KMS-11 (cell line): Measurements from ENCODE around the gene FBXO30.
A peak's percentile ranks its signal among the peaks of the same experiment; 100 is the strongest.

Experiments used
- H2AFZ ChIP-seq: fragments of 200-600 bp; sonication (generic); 2 replicates; pipeline ENCODE4 v1.6.1; 2016; ENCODE audit warnings: antibody characterized with exemption, mixed run types, low read depth
- H3K27ac ChIP-seq: fragments of 200-600 bp; sonication (generic); 2 replicates; pipeline ENCODE4 v1.6.1; 2016; ENCODE audit warnings: mild to moderate bottlenecking, mixed run types
- H3K27me3 ChIP-seq: fragments of 200-600 bp; sonication (generic); 2 replicates; pipeline ENCODE4 v1.6.1; 2017; ENCODE audit warnings: mild to moderate bottlenecking, low read depth, mixed run types, moderate library complexity; ENCODE audit not compliant: insufficient read depth
- H3K36me3 ChIP-seq: fragments of 200-600 bp; sonication (generic); 2 replicates; pipeline ENCODE4 v1.6.1; 2017; ENCODE audit warnings: mild to moderate bottlenecking, mixed run types; ENCODE audit not compliant: insufficient read depth
- H3K4me1 ChIP-seq: fragments of 200-600 bp; sonication (generic); 2 replicates; pipeline ENCODE4 v1.6.1; 2016; ENCODE audit warnings: mild to moderate bottlenecking, low read depth, mixed run types; ENCODE audit not compliant: poor library complexity, severe bottlenecking
- H3K4me2 ChIP-seq: fragments of 200-600 bp; sonication (generic); 2 replicates; pipeline ENCODE4 v1.7.0; 2016; ENCODE audit warnings: mild to moderate bottlenecking, mixed run types
- H3K4me3 ChIP-seq: fragments of 200-600 bp; sonication (generic); IDR thresholded peaks from 2 replicates; pipeline ENCODE4 v1.6.1; 2017; ENCODE audit warnings: low read depth, low read length, mixed read lengths; ENCODE audit not compliant: insufficient read depth
- H3K79me2 ChIP-seq: fragments of 200-600 bp; sonication (generic); 2 replicates; pipeline ENCODE4 v1.6.1; 2016; ENCODE audit warnings: low read depth, mixed run types; ENCODE audit not compliant: insufficient read depth
- H3K9ac ChIP-seq: fragments of 200-600 bp; sonication (generic); 2 replicates; pipeline ENCODE4 v1.6.1; 2016; ENCODE audit warnings: mild to moderate bottlenecking, mixed run types
- H4K20me1 ChIP-seq: fragments of 200-600 bp; sonication (generic); 2 replicates; pipeline ENCODE4 v1.6.1; 2016; ENCODE audit warnings: mild to moderate bottlenecking, mixed run types; ENCODE audit not compliant: insufficient read depth
- CTCF ChIP-seq: fragments of 200-600 bp; sonication (generic); conservative IDR thresholded peaks from 2 replicates; pipeline ENCODE4 v1.6.1; 2017; ENCODE audit warnings: low read depth, mild to moderate bottlenecking, antibody characterized with exemption, low read length, moderate library complexity, mixed read lengths

Gene FBXO30

GRCh38 chr6:145818796-145819195 is 4.2 kb upstream of the FBXO30 start:
- H2AFZ ChIP-seq: no peak overlapping the region
- H3K4me2 ChIP-seq: no peak overlapping the region
- H3K27ac ChIP-seq: no peak overlapping the region
- H3K79me2 ChIP-seq: peaks cover 1% of the 10 kb centered on the region; the same call in 1 of the 2 replicates
- no peak overlapping the region for H3K4me3 ChIP-seq
- no peaks in the 10 kb centered on the region for H3K27me3 ChIP-seq
- H3K9ac ChIP-seq: no peak overlapping the region
- TF ChIP-seq CTCF: no peak
- H3K4me1 ChIP-seq: peaks cover 9% of the 10 kb centered on the region
- H3K36me3 ChIP-seq: no peaks in the 10 kb centered on the region
- no peaks in the 10 kb centered on the region for H4K20me1 ChIP-seq

GRCh38 chr6:145816392-145816791 is 1.8 kb upstream of the FBXO30 start:
- H3K79me2 ChIP-seq: peaks cover 25% of the 10 kb centered on the region
- no peaks in the 10 kb centered on the region for H4K20me1 ChIP-seq
- H3K4me2 ChIP-seq: no peak overlapping the region; the same call in 1 of the 2 replicates
- no peaks in the 10 kb centered on the region for H3K27me3 ChIP-seq
- H3K4me3 ChIP-seq: no peak overlapping the region
- H3K4me1 ChIP-seq: peaks cover 23% of the 10 kb centered on the region
- H3K36me3 ChIP-seq: no peaks in the 10 kb centered on the region
- H2AFZ ChIP-seq: no peak overlapping the region
- no peak for TF ChIP-seq CTCF
- no peak overlapping the region for H3K27ac ChIP-seq
- no peak overlapping the region for H3K9ac ChIP-seq

GRCh38 chr6:145815309-145816274 is 997 bp upstream of the FBXO30 start:
- Histone ChIP-seq H3K27me3 (no peaks in the 10 kb centered on the region), H3K4me3 (no peak overlapping the region), H2AFZ (peak overlapping the region; percentile 99), H3K27ac (peak overlapping the region; percentile 79), H3K4me1 (peaks cover 30% of the 10 kb centered on the region), H3K9ac (peak overlapping the region; percentile 75), H3K79me2 (peaks cover 33% of the 10 kb centered on the region), H3K36me3 (no peaks in the 10 kb centered on the region), H3K4me2 (peak overlapping the region; percentile 77), H4K20me1 (no peaks in the 10 kb centered on the region)
- no peak for TF ChIP-seq CTCF

DNA sequence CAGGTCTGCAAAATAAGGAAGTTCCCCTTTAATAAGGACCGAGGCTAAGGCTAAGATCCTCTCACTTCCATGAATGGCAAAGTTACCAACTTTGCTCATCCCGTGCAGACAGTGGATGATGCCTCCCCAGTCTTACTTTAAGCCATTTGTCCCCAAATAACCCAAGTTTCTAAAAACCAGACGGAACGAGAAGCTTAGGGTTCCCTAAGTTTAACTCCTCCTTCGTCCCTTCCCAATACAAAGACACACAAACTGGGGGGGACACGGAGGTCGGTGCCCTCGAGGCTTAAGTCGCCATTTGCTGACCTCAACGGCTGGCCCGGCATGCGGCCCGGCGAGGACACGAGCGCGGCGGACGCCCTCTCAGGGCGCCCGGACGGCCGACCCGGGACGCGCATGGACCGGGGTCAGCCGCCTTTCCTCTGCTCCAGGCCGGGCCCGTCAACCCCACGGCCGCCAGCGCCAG is 527 bp downstream of the FBXO30 start:
- Histone ChIP-seq H3K27me3 (no peaks in the 10 kb centered on the region), H3K9ac (peak overlapping the region; percentile 75), H4K20me1 (no peaks in the 10 kb centered on the region), H3K4me1 (peaks cover 45% of the 10 kb centered on the region), H3K4me2 (peak overlapping the region; percentile 97), H3K27ac (peak overlapping the region; percentile 79), H2AFZ (peak overlapping the region; percentile 99), H3K4me3 (no peak overlapping the region), H3K79me2 (peaks cover 48% of the 10 kb centered on the region), H3K36me3 (no peaks in the 10 kb centered on the region)
- no peak for TF ChIP-seq CTCF
